Skeletal muscle tissue (tissue), 4 donors: Measurements from ENCODE around the gene NCS1. TPM values are rescaled to one million over a fixed set of nuclear protein-coding genes. Genes with fewer than 3 reads are reported as not detected.
A peak's percentile ranks its signal among the peaks of the same experiment; 100 is the strongest.
"Not testable (repeated sequence)": the region's sequence is repeated elsewhere in the genome, so short reads cannot be mapped to it uniquely, and the experiment has no call there.

ENCODE experiments used
- H3K27ac ChIP-seq: one replicate; pipeline ENCODE4 v1.7.0; 2013; ENCODE audit warnings: mild to moderate bottlenecking, low read depth, low read length, inconsistent platforms
- H3K27me3 ChIP-seq, 3 donors: one replicate each; pipeline ENCODE4 v1.7.0; 2013; ENCODE audit warnings: low read length in 3 of 3; ENCODE audit not compliant: control insufficient read depth in 3 of 3, insufficient read depth in 3 of 3
- H3K36me3 ChIP-seq, 3 donors: one replicate each; pipeline ENCODE4 v1.7.0; 2013; ENCODE audit warnings: low read length in 3 of 3; ENCODE audit not compliant: control insufficient read depth in 3 of 3, insufficient read depth in 3 of 3
- H3K4me1 ChIP-seq, 3 donors: one replicate each; pipeline ENCODE4 v1.7.0; 2013; ENCODE audit warnings: low read length in 3 of 3, mild to moderate bottlenecking in 3 of 3; ENCODE audit not compliant: control insufficient read depth in 3 of 3, insufficient read depth in 3 of 3
- H3K4me3 ChIP-seq, 3 donors: one replicate each; pipeline ENCODE4 v1.7.0; 2013; ENCODE audit warnings: low read length in 3 of 3
- H3K9ac ChIP-seq, 3 donors: one replicate each; pipeline ENCODE4 v1.7.0; 2013; ENCODE audit warnings: low read length in 3 of 3, mild to moderate bottlenecking in 3 of 3, moderate library complexity in 2 of 3, low read depth in 1 of 3
- H3K9me3 ChIP-seq, 3 donors: one replicate each; pipeline ENCODE4 v1.7.0; 2013; ENCODE audit warnings: low read length in 3 of 3; ENCODE audit not compliant: control insufficient read depth in 3 of 3
- total RNA-seq: library from RNA; depleted of rRNA; stranded (reverse); fragments of >200 nt; gene quantifications from one replicate; pipeline ENCODE4 v1.2.3, GENCODE V29; 2014
- donor health status: Osteomylitis.

The NCS1 gene
- total RNA-seq, 1 donor from 2014 or later, result 19.3 TPM

- Histone ChIP-seq H3K27me3 (peaks cover 12 to 30% (median 17%) of the 10 kb centered on the region in 3 donors), H3K4me3 (no peak overlapping the region), H3K36me3 (no peaks in the 10 kb centered on the region), H3K27ac (peak overlapping the region; percentile 18), H3K9ac (no peak overlapping the region), H3K4me1 (peaks cover under 1 to 4% (median under 1%) of the 10 kb centered on the region in 3 donors), H3K9me3 (no peaks in the 10 kb centered on the region)
Observed at GRCh38 chr9:130276955-130277354, 104.8 kb downstream of the NCS1 start.

GRCh38 chr9:130277525-130277924 lies 105.3 kb downstream of the NCS1 start:
- not testable (repeated sequence) for H3K4me1 ChIP-seq, H3K9me3 ChIP-seq, H3K27ac ChIP-seq, H3K9ac ChIP-seq, H3K36me3 ChIP-seq, H3K4me3 ChIP-seq
- H3K27me3 ChIP-seq, result peaks cover 12 to 31% (median 17%) of the 10 kb centered on the region in 3 donors

GRCh38 chr9:130283539-130284248 lies 111.5 kb downstream of the NCS1 start:
- H3K4me1 ChIP-seq, result peaks cover 21 to 38% (median 24%) of the 10 kb centered on the region in 3 donors
- H3K4me3 ChIP-seq, result no peak overlapping the region
- peaks cover 0 to 4% (median 0%) of the 10 kb centered on the region in 3 donors for H3K36me3 ChIP-seq
- H3K9me3 ChIP-seq, result no peaks in the 10 kb centered on the region
- H3K27me3 ChIP-seq, result peaks cover 34 to 48% (median 48%) of the 10 kb centered on the region in 3 donors
- H3K27ac ChIP-seq, result no peak overlapping the region
- H3K9ac ChIP-seq, result no peak overlapping the region

GRCh38 chr9:130284249-130284625 lies 112.0 kb downstream of the NCS1 start:
- Histone ChIP-seq H3K4me3 (no peak overlapping the region), H3K4me1 (peaks cover 24 to 38% (median 25%) of the 10 kb centered on the region in 3 donors), H3K27me3 (peaks cover 38 to 51% (median 48%) of the 10 kb centered on the region in 3 donors), H3K9me3 (no peaks in the 10 kb centered on the region), H3K36me3 (peaks cover 0 to 4% (median 0%) of the 10 kb centered on the region in 3 donors), H3K9ac (no peak overlapping the region), H3K27ac (no peak overlapping the region)

GRCh38 chr9:130284690-130285089 lies 112.5 kb downstream of the NCS1 start:
- Histone ChIP-seq H3K27me3 (peaks cover 43 to 55% (median 45%) of the 10 kb centered on the region in 3 donors), H3K36me3 (peaks cover 0 to 4% (median 0%) of the 10 kb centered on the region in 3 donors), H3K9ac (no peak overlapping the region), H3K4me1 (peaks cover 24 to 38% (median 29%) of the 10 kb centered on the region in 3 donors), H3K27ac (no peak overlapping the region), H3K9me3 (no peaks in the 10 kb centered on the region), H3K4me3 (peak overlapping the region in 1 of 3 donors; percentile 2)

GRCh38 chr9:130285271-130285670 lies 113.1 kb downstream of the NCS1 start:
- H3K36me3 ChIP-seq, result peaks cover 0 to 4% (median 0%) of the 10 kb centered on the region in 3 donors
- H3K9me3 ChIP-seq, result no peaks in the 10 kb centered on the region
- peaks cover 27 to 44% (median 33%) of the 10 kb centered on the region in 3 donors for H3K4me1 ChIP-seq
- H3K9ac ChIP-seq, result peak overlapping the region in 1 of 3 donors; percentile 16
- no peak overlapping the region for H3K4me3 ChIP-seq
- peaks cover 43 to 61% (median 49%) of the 10 kb centered on the region in 3 donors for H3K27me3 ChIP-seq
- H3K27ac ChIP-seq, result no peak overlapping the region

GRCh38 chr9:130286072-130286770 lies 114.0 kb downstream of the NCS1 start:
- H3K27ac ChIP-seq, result peak overlapping the region; percentile 25
- no peak overlapping the region for H3K4me3 ChIP-seq
- peaks cover 29 to 45% (median 35%) of the 10 kb centered on the region in 3 donors for H3K4me1 ChIP-seq

More at GRCh38 chr9:130286072-130286770, 114.0 kb downstream of the NCS1 start:
- H3K9ac ChIP-seq, result no peak overlapping the region
- H3K36me3 ChIP-seq, result peaks cover 0 to 4% (median 0%) of the 10 kb centered on the region in 3 donors
- H3K27me3 ChIP-seq, result peaks cover 43 to 64% (median 47%) of the 10 kb centered on the region in 3 donors
- H3K9me3 ChIP-seq, result no peaks in the 10 kb centered on the region

Other genes with a start within 250 kb of the NCS1 start
- 21.9 TPM for gene FNBP1, start 129.2 kb upstream of the NCS1 start, total RNA-seq
- 19.8 TPM for gene GPR107, start 118.5 kb upstream of the NCS1 start, total RNA-seq
- 12.5 TPM for gene HMCN2, start 93.4 kb downstream of the NCS1 start, total RNA-seq